Astrocyte (in vitro differentiated cells and primary cell): ENCODE measurements around the gene TOM1L2.

Experiments used
- EZH2 ChIP-seq: IDR thresholded peaks from 2 replicates; pipeline ENCODE4 v1.6.1; 2012; ENCODE audit warnings: mild to moderate bottlenecking, low read length, inconsistent platforms; ENCODE audit not compliant: insufficient read depth
- TF ChIP-seq, protein P1 (sequence below): IDR thresholded peaks from 2 replicates; pipeline ENCODE4 v1.5.1; 2011; ENCODE audit warnings: low read depth, mild to moderate bottlenecking, inconsistent platforms, low read length, moderate library complexity; ENCODE audit not compliant: insufficient read depth

DNA sequence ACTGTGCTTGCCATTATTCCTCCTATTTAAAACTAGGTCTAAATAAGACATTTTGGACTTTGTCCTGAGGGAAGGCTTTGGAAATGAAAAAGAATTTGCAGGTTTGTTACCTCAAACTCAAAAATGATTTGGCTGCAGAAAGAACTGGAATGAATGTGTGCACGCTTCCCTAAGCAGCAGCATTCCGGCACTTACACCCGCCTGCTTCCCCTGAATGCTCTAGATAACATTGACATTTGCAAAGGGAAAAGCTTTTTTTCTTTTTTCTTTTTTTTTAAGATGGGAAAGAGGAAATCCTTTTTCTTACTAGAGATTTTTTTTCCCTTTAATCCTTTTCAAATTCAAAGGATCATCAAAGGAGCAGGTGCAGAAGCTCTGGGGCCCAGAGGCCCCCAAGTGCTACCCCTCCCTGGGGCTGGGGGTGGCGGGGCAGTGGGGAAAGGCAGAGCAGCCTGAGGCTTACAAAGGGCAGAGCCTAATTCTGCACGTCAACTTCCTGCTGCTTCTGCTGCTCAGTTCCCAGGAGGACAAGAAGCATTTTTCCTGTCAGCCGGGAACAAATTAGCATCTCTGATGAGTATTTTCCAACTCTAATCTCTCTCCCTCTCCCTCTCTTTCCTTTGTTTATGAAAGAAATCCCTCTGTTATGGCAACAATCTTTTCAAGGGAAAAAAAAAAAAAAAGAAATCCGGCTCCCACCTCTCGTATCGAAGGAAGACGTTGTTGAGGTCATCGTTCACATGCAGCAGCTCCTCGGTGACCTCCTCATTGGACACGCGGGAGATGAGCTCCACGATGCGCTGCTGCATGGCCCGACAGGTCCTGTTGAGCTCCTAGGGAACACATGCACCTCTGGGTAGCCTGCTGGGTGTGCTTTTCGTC is 103.3 kb downstream of the TOM1L2 start:
- TF ChIP-seq, protein P1, sequence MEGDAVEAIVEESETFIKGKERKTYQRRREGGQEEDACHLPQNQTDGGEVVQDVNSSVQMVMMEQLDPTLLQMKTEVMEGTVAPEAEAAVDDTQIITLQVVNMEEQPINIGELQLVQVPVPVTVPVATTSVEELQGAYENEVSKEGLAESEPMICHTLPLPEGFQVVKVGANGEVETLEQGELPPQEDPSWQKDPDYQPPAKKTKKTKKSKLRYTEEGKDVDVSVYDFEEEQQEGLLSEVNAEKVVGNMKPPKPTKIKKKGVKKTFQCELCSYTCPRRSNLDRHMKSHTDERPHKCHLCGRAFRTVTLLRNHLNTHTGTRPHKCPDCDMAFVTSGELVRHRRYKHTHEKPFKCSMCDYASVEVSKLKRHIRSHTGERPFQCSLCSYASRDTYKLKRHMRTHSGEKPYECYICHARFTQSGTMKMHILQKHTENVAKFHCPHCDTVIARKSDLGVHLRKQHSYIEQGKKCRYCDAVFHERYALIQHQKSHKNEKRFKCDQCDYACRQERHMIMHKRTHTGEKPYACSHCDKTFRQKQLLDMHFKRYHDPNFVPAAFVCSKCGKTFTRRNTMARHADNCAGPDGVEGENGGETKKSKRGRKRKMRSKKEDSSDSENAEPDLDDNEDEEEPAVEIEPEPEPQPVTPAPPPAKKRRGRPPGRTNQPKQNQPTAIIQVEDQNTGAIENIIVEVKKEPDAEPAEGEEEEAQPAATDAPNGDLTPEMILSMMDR, result no peak
- no peak for TF ChIP-seq EZH2
